Esophagus muscularis mucosa (tissue), 4 donors: ENCODE results near the gene PIGT. TPM values are rescaled to one million over a fixed set of nuclear protein-coding genes. Genes with fewer than 3 reads are reported as not detected.

ENCODE experiments used
- DNase-seq: peaks from one replicate; pipeline ENCODE4 v3.0.0-alpha.2; 2017; ENCODE audit errors: extremely low spot score
- H3K27ac ChIP-seq, 4 donors: fragments of 200-600 bp; sonication (generic); replicated peaks in 1 of 4; 1 replicate in 3 of 4; 2 replicates in 1 of 4; pipeline ENCODE4 v1.5.1; 2016 to 2019; ENCODE audit warnings: mild to moderate bottlenecking in 1 of 4
- H3K27me3 ChIP-seq, 4 donors: fragments of 200-600 bp; sonication (generic); one replicate each; pipeline versions ENCODE4 v1.5.1 to v1.6.0; 2016 to 2019
- H3K36me3 ChIP-seq, 4 donors: fragments of 200-600 bp; sonication (generic); one replicate each; pipeline ENCODE4 v1.5.1; 2016 to 2019
- H3K4me1 ChIP-seq, 4 donors: fragments of 200-600 bp; sonication (generic); one replicate each; pipeline ENCODE4 v1.5.1; 2016 to 2019
- H3K4me3 ChIP-seq, 4 donors: fragments of 200-600 bp; sonication (generic); 1 replicate in 2 of 4; 2 replicates in 2 of 4; pipeline ENCODE4 v1.5.1; 2016 to 2019; ENCODE audit warnings: mild to moderate bottlenecking in 4 of 4, moderate library complexity in 1 of 4
- H3K9me3 ChIP-seq, 4 donors: fragments of 200-600 bp; sonication (generic); 1 replicate in 3 of 4; 2 replicates in 1 of 4; pipeline ENCODE4 v1.5.1; 2016 to 2019
- CTCF ChIP-seq, 3 experiments: fragments of 200-600 bp in 2 of 3; fragments of 450-650 bp in 1 of 3; sonication (generic) in 2 of 3; IDR thresholded peaks; one replicate each; pipeline ENCODE4 v1.5.1; 2017 to 2019; ENCODE audit warnings: antibody characterized with exemption in 3 of 3, mild to moderate bottlenecking in 2 of 3, moderate library complexity in 1 of 3
- EP300 ChIP-seq: sonication (generic); formaldehyde crosslinking; IDR thresholded peaks from one replicate; pipeline ENCODE4 v1.6.1; 2017; ENCODE audit warnings: antibody characterized with exemption
- POLR2A ChIP-seq: fragments of 450-650 bp; IDR thresholded peaks from one replicate; pipeline ENCODE4 v1.6.1; 2017; ENCODE audit warnings: antibody characterized with exemption, moderate library complexity, mild to moderate bottlenecking, low read depth
- POLR2AphosphoS5 ChIP-seq, 2 donors: sonication (generic); formaldehyde crosslinking; IDR thresholded peaks; one replicate each; pipeline ENCODE4 v1.6.1; 2017; ENCODE audit warnings: antibody characterized with exemption in 2 of 2
- WGBS: methylation state at CpG from one replicate; pipeline ENCODE4 v1.1.5; 2018; 5-methylcytosine and 5-hydroxymethylcytosine counted together
- intact Hi-C: fragments of 100-400 bp; cut with DNase I; formaldehyde crosslinking; loops from one replicate; pipeline ENCODE4 v1.15.1; 2023
- total RNA-seq, 4 donors: library from RNA; depleted of rRNA; stranded (reverse); fragments of >200 nt; gene quantifications; one replicate each; pipeline versions ENCODE4 v1.1.0 to v1.2.1, GENCODE V29; 2016

PIGT gene
- total RNA-seq, 4 donors from 2014 or later = 64.4 to 90.9 (median 80.4) TPM

DNA sequence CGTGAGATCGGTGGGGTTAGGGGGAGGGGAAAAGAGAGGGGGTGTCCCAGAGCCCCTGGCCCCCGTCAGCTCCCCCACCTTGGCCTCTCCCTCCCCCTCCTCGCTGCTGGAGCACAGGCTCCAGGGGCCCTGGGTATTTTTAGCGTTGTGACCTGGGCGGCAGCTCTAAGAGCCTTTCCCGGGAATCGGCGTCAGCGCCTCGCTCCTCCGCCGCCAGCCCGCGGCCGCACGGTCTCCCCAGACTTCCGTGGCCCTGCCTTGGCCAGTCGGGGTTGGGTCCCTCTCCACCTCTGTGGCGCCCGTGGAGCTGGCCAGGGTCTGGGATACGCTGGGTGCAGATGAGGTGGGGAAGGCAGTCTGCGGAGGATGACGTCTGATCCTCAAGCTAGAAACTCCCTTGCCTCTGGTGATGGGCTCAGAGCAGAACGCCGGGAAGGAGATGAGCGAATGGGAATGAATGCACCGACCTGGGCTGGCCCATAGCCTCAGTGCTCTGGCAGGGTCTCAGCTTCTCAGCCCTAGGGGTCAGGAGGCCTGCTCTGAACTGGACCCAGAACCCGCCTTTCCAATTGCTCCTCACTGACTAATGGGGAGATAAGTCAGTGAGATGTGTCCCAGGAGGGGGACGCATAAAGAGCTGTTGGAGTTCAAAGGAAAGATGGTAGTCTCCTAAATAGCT lies 8.7 kb upstream of the PIGT start:
- WGBS = 4% methylated on average over 29 of the region's 30 CpGs
- Histone ChIP-seq H3K4me1 (peaks cover 15 to 53% (median 42%) of the 10 kb centered on the region in 4 donors), H3K36me3 (peaks cover 24 to 37% (median 34%) of the 10 kb centered on the region in 4 donors), H3K27ac (peak overlapping the region; percentile 96 to 99 (median 98)), H3K27me3 (no peaks in the 10 kb centered on the region), H3K9me3 (no peaks in the 10 kb centered on the region), H3K4me3 (peak overlapping the region; percentile 80 to 95 (median 90))
- TF ChIP-seq EP300 = no peak
- TF ChIP-seq POLR2AphosphoS5 (IDR thresholded peaks at IDR 0.05) = peak; percentile 73 to 94
- no peak for TF ChIP-seq CTCF (IDR thresholded peaks at IDR 0.05)
- peak; percentile 47 for TF ChIP-seq POLR2A
- no peak for DNase-seq
- intact Hi-C loops = loop anchor here (5.0 kb wide), 1 partner anchor 35 kb away; no protein-coding TSS in a partner anchor

DNA sequence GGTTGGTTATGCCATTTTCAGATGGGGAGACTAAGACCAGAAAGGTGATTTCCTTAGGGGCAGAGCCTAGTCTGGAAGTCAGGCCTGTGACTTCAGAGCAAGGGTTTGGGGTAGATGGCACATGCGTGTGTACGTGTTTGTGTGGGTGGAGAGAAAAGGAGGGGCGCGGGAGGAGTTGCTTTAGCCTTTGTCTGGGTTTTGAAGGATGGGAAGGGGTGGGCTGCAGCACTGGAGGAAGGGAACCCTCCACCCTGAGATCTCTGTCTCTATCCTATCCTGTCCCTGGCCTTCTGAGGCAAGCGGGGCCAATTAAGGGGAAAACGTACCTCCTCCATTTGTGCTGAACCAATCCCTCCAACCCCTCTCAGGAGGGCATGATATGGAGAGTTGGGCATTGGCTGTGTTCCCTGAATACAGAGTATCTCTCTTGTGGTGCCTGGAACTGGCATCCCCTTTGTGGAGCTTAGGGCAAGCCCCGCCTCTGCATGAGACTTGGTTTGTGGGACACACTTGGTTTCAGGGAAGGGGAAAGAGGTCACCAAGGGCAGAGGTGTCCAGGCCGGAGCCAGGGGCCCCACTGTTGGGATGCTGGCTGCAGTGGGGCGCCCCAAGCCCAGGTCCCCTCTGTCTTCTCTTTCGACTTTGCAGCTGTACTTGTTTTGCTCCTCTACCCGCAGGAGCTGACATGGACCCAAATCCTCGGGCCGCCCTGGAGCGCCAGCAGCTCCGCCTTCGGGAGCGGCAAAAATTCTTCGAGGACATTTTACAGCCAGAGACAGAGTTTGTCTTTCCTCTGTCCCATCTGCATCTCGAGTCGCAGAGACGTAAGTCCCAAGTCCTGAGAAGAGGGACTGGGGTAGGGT lies 7.9 kb upstream of the PIGT start, which contains the start of gene DBNDD2:
TSS of gene DBNDD2 (plus strand) at position 507 of the 863 bp plus-strand sequence. CDS start at position 686, 179 bp downstream.
- no peak for TF ChIP-seq POLR2A
- intact Hi-C loops = loop anchor here (5.0 kb wide), 1 partner anchor 36 kb away; no protein-coding TSS in a partner anchor
- WGBS = 76% methylated on average over 21 of the region's 21 CpGs

GRCh38 chr20:45408646-45409213 lies 7.2 kb upstream of the PIGT start:
- no peak for DNase-seq
- TF ChIP-seq POLR2A = no peak
- Histone ChIP-seq H3K4me3 (peak overlapping the region; percentile 80 to 95 (median 90)), H3K27me3 (no peaks in the 10 kb centered on the region), H3K9me3 (no peaks in the 10 kb centered on the region), H3K36me3 (peaks cover 24 to 42% (median 36%) of the 10 kb centered on the region in 4 donors), H3K4me1 (peaks cover 15 to 53% (median 42%) of the 10 kb centered on the region in 4 donors), H3K27ac (peak overlapping the region; percentile 96 to 99 (median 98))
- WGBS = 77% methylated on average over 4 of the region's 7 CpGs
- intact Hi-C loops = loop anchor here (5.0 kb wide), 1 partner anchor 36 kb away; no protein-coding TSS in a partner anchor

More for the DNA sequence above, 7.9 kb upstream of the PIGT start, which contains the start of gene DBNDD2:
- DNase-seq = no peak
- Histone ChIP-seq H3K9me3 (no peaks in the 10 kb centered on the region), H3K4me1 (peaks cover 15 to 53% (median 42%) of the 10 kb centered on the region in 4 donors), H3K27me3 (no peaks in the 10 kb centered on the region), H3K4me3 (peak within 1 kb of the TSS; percentile 80 to 95 (median 90)), H3K27ac (peak within 1 kb of the TSS; percentile 96 to 99 (median 98)), H3K36me3 (peaks cover 24 to 42% (median 36%) of the 10 kb centered on the region in 4 donors)

- Histone ChIP-seq H3K4me1 (peaks cover 15 to 53% (median 39%) of the 10 kb centered on the region in 4 donors), H3K36me3 (peaks cover 24 to 42% (median 36%) of the 10 kb centered on the region in 4 donors), H3K27ac (peak overlapping the region; percentile 22 to 99 (median 98)), H3K4me3 (no peak overlapping the region), H3K9me3 (no peaks in the 10 kb centered on the region), H3K27me3 (no peaks in the 10 kb centered on the region)
- no peak for DNase-seq
- 83% methylated on average over 7 of the region's 7 CpGs for WGBS
- intact Hi-C loops = loop anchor here (5.0 kb wide), 1 partner anchor 37 kb away; no protein-coding TSS in a partner anchor
- TF ChIP-seq POLR2A (no peak), CTCF (IDR thresholded peaks at IDR 0.05) (no peak), POLR2AphosphoS5 (IDR thresholded peaks at IDR 0.05) (no peak), EP300 (no peak)
Measured at GRCh38 chr20:45409521-45410272, 6.2 kb upstream of the PIGT start.

- H3K4me1 ChIP-seq = peaks cover 22 to 50% (median 39%) of the 10 kb centered on the region in 4 donors
- TF ChIP-seq EP300 (no peak), CTCF (IDR thresholded peaks at IDR 0.05) (no peak), POLR2A (no peak), POLR2AphosphoS5 (IDR thresholded peaks at IDR 0.05) (no peak)
- 67% methylated on average over 8 of the region's 8 CpGs for WGBS
- intact Hi-C loops = no loop called here
- H3K36me3 ChIP-seq = peaks cover 24 to 42% (median 36%) of the 10 kb centered on the region in 4 donors
- H3K9me3 ChIP-seq = no peaks in the 10 kb centered on the region
- H3K4me3 ChIP-seq = no peak overlapping the region
- DNase-seq = no peak
- peak overlapping the region in 3 of 4 donors; percentile 16 to 99 (median 18) for H3K27ac ChIP-seq
- no peaks in the 10 kb centered on the region for H3K27me3 ChIP-seq
Measured at GRCh38 chr20:45410887-45411286, 5.1 kb upstream of the PIGT start.
